GM19463 (cell line): Measurements from ENCODE around the gene FANCD2.
"Not testable (repeated sequence)": the region's sequence is repeated elsewhere in the genome, so short reads cannot be mapped to it uniquely, and the experiment has no call there.

Source experiments
- ATAC-seq: cut with Tn5 transposase; IDR thresholded peaks from one replicate; pipeline ENCODE4 v1.9.1; 2021; ENCODE audit warnings: mild to moderate bottlenecking, moderate library complexity; ENCODE audit not compliant: unreplicated experiment

Gene FANCD2

DNA sequence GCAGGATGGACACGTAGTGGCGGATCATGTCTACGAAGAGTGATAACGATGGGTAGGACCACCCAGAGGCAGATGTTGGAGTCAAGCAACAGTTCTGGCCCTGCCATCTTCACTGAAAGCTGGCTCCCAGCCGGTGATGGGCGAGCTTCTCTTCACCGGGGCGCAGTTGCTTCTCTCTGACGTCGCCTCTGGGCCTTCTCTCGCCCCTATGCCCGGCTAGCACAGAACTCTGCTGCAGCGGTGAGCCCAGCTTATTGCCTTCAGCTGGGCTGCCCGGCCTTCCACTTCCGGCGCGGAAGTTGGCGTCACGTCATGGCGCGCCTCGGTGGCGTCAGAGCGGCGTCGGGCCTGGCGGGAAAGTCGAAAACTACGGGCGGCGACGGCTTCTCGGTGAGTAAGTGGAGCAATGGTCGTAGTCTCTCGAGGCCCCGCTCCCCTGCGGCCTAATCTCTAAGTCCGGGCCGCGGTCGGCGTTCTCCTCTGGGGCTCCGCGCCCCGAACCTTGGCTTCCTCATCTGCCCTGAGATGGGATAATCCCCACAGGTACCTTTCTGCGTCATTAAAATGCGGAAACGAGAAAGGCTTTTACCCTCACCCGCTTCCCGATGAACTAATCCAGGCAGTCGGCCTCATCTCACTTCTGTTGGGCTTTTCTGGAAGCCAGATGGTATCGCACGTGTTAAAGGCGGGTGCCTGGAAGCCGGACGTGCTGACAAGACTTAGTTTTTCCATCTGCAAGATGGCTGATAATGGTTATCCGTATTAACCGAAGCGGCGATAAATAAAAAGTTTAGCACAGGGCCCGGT, at the start of gene FANCD2:
Gene FANCD2 (plus strand): TSS at position 354 of the 807 bp plus-strand sequence. CDS start 2,221 bp downstream, outside the sequence.
- peak; percentile 95 for ATAC-seq

GRCh38 chr3:9976721-9977709, 49.2 kb upstream of the FANCD2 start:
- ATAC-seq = no peak

- no peak for ATAC-seq
These were observed 47.4 kb upstream of the FANCD2 start for GRCh38 chr3:9978710-9979305.

GRCh38 chr3:9980251-9980650, 46.0 kb upstream of the FANCD2 start:
- no peak for ATAC-seq

DNA sequence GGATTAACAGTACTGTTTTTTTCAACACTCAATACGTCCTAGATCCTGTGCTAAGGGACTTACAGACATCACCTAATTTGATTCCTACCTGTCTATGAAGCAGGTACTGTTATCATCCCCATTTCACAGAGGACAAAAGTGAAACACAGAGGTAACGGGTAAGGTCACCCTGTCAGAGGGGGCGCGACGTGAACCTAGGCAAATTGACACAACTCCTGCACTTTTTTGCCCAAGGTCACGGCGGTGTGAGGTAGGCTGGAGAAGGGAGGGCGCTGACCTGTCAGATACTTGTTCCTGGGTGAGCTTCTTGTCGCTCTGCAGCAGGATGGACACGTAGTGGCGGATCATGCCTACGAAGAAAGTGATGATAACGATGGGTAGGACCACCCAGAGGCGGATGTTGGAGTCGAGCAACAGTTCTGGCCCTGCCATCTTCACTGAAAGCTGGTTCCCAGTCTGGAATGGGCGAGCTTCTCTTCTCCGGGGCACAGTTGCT, 40.0 kb upstream of the FANCD2 start:
- peak; percentile 31 for ATAC-seq

- ATAC-seq = no peak
These were observed 32.0 kb upstream of the FANCD2 start for GRCh38 chr3:9994086-9994844.

DNA sequence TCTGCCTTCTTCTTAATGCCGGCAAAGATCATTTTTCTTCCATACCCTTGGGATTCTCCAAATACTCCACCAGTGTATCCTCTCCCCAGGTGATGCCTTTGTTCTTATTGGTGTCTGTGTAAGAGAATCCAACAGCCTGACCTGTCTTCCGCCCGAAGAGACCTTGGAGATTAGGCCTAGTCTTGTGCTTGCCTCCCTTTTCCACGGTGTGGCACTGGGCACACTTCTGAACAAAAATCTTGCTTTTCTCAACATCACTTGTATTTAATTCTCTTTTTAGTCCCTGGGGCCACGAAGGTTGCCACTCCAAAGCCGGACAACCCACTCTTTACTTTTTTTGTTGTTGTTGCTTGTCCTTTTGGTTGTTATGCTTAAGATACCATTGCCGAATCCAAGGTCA, 25.6 kb upstream of the FANCD2 start:
- no peak for ATAC-seq

DNA sequence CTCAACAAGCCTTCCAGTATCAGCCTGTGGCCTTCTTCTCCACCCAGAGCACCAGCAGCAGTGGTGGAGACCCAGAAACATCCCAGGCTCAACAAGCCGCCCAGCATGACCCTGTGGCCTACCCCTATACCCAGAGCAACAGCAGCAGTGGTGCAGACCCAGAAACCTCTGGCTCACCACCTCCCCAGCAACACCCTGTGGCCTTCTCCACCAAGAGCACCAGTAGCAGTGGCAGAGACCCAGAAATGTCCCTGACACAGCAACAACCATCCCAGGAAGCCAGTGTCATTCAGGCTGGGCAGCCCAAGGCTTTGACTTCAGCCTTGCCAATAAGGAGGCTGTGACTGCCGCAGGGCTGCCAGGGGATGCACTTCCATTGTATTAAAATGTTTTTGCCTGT, 23.3 kb upstream of the FANCD2 start:
- no peak for ATAC-seq

- ATAC-seq = no peak
These were observed 21.7 kb upstream of the FANCD2 start for GRCh38 chr3:10004506-10004905.

GRCh38 chr3:10004960-10005564, 21.2 kb upstream of the FANCD2 start:
- no peak for ATAC-seq

DNA sequence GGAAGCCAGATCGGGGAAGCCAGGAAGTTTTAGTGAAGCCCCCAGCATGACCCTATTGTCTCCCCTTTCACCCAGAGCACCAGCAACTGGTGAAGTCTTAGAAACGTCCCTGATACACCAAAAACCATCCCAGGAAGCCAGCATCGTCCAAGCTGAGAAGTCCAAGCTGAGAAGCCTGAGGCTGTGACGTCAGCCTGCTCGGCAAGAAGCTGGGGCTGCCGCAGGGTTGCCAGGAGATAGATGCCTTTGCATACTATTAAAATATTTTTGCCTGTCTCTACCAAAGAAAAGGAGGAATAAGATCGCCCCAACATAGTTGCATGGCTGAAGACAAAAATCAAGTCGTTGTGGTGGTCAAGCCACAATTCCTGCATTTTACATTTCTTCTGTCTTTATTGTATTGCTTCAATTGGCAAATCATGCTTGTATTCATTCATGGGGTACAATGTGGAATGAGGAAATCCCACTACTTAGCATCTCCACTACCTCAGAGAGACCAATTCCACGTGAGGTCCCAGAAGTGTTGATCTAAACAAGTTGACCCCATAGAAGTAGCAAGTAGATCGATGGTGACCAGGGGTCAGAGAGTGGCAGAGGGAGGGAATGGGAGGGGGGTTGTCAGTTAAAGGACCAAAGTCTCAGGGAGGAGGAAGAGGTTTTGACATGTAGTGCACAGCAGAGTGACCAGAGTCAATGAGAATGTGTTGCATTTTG, 20.0 kb upstream of the FANCD2 start:
- no peak for ATAC-seq

GRCh38 chr3:10006762-10007090, 19.5 kb upstream of the FANCD2 start:
- no peak for ATAC-seq

DNA sequence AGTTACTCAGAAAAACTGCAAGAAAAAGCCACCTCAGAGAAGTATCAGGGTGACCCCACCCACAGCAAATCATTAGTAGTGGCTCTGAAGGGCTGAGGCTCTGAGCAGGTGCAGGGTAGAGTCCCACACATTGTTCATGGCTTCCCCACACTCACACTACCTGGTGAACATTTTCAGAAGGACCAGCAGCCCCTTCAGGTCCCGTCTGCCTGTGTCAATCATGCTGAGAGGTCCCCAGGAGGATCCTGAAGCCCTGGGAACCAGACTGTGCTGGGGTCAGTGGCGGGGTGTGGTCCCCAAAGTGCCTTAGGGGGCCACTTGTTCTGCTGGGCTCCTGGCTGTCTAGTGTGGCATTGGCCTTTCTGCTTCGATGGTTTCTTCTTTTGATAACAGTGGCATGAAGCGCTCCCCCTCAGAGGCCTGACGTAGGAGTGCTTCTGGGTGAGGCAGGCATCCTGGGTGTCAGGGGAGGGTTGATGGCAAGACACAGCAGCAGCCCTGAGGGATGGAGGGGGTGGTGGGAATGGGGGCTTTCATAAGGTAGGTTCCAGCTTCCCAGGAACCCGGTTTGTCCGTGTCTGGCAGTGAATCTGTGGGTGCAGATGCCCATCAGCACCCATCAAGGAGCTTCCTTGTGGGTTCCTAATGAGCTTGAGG, 19.0 kb upstream of the FANCD2 start:
- no peak for ATAC-seq

DNA sequence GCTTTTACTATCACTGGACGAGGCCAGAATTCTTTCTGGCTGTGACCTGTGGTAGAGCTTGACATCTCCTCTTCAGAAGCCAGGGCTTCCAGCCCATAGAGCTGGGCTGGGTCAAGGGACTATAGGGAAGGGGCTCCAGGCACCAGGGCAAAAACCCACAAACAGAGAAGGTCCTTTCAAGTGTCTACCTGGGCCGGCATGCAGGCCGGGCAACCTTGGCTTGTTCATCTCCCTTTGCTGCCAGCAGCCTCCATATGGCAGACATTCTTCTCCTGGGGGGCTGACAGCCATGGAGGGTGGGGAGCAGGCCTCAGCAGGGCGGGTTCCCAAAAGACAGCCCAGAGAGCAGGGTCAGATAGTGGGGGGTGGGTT, 18.0 kb upstream of the FANCD2 start:
- ATAC-seq = not testable (repeated sequence)

- peak; percentile 53 for ATAC-seq
These were observed 17.5 kb upstream of the FANCD2 start for GRCh38 chr3:10008588-10009344.

DNA sequence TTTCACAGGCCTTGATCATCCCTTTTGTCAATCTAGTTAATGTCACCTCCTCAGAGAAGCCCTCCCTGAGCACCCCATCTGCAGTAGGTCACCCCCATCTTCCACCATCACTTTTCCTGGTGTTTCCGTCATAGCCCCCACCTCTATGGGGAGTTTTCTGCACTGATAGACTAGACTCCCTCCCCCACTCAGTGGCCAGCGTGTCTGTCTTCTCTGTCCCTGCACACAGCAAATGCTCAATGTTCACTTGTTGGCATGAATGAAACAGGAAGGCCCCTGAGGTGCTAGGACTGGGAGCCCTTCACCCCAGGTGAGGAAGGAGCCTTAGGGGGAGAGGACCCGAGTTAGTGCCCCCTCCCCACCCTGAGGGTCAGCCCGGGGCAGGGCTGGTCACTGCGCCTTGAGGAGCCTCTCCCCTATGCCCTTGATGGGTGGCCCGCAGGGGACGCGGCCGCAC, 15.8 kb upstream of the FANCD2 start:
- no peak for ATAC-seq

DNA sequence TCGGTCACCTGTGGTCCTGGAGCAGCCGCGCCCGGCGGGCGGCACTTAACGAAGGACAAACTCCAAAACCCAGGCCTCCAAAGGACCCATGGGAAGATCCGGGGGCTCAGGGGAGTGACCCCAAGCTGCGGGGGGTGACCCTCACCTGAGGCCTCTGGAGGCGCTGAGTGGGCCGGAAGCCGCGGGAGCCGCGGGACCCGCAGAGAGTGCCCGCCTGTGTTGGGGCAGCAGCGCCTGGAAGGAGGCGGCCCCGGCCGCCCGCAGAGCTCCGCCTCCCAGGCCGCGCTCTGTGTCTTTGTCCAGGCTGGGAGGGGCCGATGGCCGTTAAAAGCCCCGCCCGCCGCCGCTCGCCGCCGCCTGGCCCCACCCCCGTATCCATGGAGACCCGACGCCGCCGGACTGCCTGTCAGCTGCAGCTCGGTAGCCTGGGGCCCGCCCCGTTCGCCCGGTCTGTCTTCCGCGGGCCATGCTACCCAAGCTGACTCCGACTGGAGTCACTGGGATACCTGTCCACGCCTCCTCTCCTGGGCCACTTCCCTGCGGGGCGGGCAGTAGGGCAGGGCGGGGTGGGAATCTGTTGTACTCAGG, 15.3 kb upstream of the FANCD2 start:
- peak; percentile 92 for ATAC-seq

DNA sequence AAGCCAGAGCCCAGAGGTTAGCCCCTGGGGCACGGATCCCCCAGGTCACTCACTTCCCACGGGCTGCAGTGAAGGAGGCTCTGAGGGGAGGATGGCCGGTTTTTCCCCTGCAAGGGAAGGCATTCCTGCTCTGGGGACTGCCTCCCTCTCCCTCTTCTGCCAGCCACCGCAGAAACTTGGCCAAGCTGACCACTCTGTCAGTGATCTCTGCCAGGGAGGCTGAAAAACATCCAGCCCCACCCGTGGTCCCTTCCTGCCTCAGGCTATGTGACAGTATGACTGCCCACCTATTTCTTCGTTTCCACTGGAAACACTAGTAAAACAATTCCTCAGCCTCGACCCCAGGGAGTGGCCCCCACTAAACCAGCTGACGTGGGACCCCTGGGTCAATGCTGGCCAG, 14.6 kb upstream of the FANCD2 start:
- ATAC-seq = no peak
